ENCODE measurements around the gene SH3GL1.

DNA sequence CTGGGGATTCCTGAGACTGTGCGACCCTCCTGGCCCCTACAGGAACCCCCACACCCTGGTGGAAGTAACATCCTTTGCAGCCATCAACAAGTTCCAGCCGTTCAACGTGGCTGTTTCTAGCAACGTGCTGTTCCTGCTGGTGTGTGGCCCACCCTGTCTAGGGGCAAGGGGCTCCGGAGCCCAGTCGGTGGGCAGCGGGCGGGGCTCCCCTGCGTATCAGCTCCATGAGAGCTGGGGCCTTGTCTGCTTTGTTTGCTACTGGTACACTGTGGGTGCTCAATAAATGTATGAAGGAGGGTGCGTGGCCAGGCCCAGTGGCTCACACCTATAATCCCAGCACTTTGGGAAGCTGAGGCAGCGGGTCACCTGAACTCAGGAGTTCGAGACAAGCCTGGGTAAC, 46.1 kb downstream of the SH3GL1 start:
- no peak for TF ChIP-seq POLR2A (IDR thresholded peaks at IDR 0.05)
- TF ChIP-seq, protein P1, sequence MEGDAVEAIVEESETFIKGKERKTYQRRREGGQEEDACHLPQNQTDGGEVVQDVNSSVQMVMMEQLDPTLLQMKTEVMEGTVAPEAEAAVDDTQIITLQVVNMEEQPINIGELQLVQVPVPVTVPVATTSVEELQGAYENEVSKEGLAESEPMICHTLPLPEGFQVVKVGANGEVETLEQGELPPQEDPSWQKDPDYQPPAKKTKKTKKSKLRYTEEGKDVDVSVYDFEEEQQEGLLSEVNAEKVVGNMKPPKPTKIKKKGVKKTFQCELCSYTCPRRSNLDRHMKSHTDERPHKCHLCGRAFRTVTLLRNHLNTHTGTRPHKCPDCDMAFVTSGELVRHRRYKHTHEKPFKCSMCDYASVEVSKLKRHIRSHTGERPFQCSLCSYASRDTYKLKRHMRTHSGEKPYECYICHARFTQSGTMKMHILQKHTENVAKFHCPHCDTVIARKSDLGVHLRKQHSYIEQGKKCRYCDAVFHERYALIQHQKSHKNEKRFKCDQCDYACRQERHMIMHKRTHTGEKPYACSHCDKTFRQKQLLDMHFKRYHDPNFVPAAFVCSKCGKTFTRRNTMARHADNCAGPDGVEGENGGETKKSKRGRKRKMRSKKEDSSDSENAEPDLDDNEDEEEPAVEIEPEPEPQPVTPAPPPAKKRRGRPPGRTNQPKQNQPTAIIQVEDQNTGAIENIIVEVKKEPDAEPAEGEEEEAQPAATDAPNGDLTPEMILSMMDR (IDR thresholded peaks at IDR 0.05) = no peak
